ENCODE data around the gene GFRA1. TPM values are rescaled to one million over a fixed set of nuclear protein-coding genes. Genes with fewer than 3 reads are reported as not detected.

GFRA1 gene
- total and polyA plus RNA-seq, 2 donors (not counting 3 experiments of a cell fraction or from before 2014, with no cell fraction given) = 0.22 to 0.88 TPM

DNA sequence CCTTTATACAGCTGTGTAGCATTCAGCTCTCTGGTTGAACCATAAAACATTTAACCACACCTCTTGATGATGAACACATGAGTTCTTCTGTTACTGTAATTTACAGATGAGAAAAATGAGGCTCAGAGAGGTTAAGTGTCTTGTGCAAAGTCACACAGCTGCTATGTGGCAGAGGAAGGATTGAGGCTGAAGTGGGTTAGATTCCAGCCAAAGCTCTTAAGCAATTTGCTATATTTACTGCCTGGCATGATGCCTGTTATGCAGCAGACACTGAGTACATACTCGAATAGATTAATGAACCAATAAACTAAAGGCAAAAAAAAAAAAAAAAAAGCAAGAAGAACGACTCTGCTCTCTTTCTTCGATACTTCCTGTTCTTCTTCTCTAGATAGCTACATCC lies 35.7 kb downstream of the GFRA1 start:
- H3K4me3 ChIP-seq (replicated peaks in 1 of 3; ENCODE audit: insufficient read depth in 1 of 3, low read depth in 1 of 3, low read length in 3 of 3) = no peak overlapping the region
- no peak overlapping the region for H2AFZ ChIP-seq (ENCODE audit: low read depth, low read length)
- no peak overlapping the region for H3K9ac ChIP-seq (replicated peaks; ENCODE audit: extremely low read depth, insufficient read depth, low read length)
- BruUV-seq (replicated peaks) = no TSS peak
- no peaks in the 10 kb centered on the region for H3K9me1 ChIP-seq (replicated peaks; ENCODE audit: control insufficient read depth, extremely low read depth, insufficient read depth, low read length)
- DNase-seq (ENCODE audit: low read depth, low spot score) (no peak), FAIRE-seq (no peak)
- no peaks in the 10 kb centered on the region for H3K27me3 ChIP-seq (ENCODE audit: control insufficient read depth in 2 of 2, insufficient read depth in 2 of 2, low read length in 2 of 2)
- ChIA-PET CTCF (interaction anchor here (0.6 kb wide), 1 partner anchor 400 kb away, joined by 3 read pairs; no protein-coding TSS in a partner anchor), POLR2A (no interaction called here)
- no peaks in the 10 kb centered on the region for H4K20me1 ChIP-seq (replicated peaks; ENCODE audit: control insufficient read depth, extremely low read depth, insufficient read depth, low read length)
- H3K9me3 ChIP-seq (replicated peaks; ENCODE audit: control insufficient read depth, insufficient read depth, low read length) = no peaks in the 10 kb centered on the region
- intact Hi-C loops (cut with micrococcal nuclease) (no loop called here), dilution Hi-C loops (cut with MboI; ENCODE audit: extremely low pct_ligation_motif_present, low sequenced_read_pairs) (no loop called here)
- H3K36me3 ChIP-seq (ENCODE audit: control insufficient read depth in 2 of 2, extremely low read depth in 1 of 2, insufficient read depth in 2 of 2, low read length in 2 of 2) = no peaks in the 10 kb centered on the region
- no peak overlapping the region for H3K27ac ChIP-seq (ENCODE audit: insufficient read depth, low read depth, low read length)
- H3K4me2 ChIP-seq (ENCODE audit: insufficient read depth, low read length) = no peak overlapping the region
- no peaks in the 10 kb centered on the region for H3K4me1 ChIP-seq (ENCODE audit: control insufficient read depth, extremely low read depth, insufficient read depth, low read length)
- no peaks in the 10 kb centered on the region for H3K79me2 ChIP-seq (ENCODE audit: control insufficient read depth, insufficient read depth, low read length)
- TF ChIP-seq POLR2A (IDR thresholded peaks at IDR 0.05; ENCODE audit: low read depth, low read length) (no peak), MYC (IDR thresholded peaks at IDR 0.05; ENCODE audit: low read depth, low read length) (no peak), POLR2AphosphoS5 (IDR thresholded peaks at IDR 0.05; ENCODE audit: insufficient read depth, low read depth, low read length) (no peak), JUN (IDR thresholded peaks at IDR 0.05; ENCODE audit: borderline replicate concordance, insufficient read depth, insufficient read length, low read depth) (no peak), CTCF (IDR thresholded peaks at IDR 0.05; ENCODE audit: extremely low read depth in 1 of 2, insufficient read depth in 1 of 2, low read depth in 1 of 2, low read length in 2 of 2) (no peak), EZH2 (IDR thresholded peaks at IDR 0.05; ENCODE audit: borderline replicate concordance, low read depth, low read length, severe bottlenecking) (no peak)

DNA sequence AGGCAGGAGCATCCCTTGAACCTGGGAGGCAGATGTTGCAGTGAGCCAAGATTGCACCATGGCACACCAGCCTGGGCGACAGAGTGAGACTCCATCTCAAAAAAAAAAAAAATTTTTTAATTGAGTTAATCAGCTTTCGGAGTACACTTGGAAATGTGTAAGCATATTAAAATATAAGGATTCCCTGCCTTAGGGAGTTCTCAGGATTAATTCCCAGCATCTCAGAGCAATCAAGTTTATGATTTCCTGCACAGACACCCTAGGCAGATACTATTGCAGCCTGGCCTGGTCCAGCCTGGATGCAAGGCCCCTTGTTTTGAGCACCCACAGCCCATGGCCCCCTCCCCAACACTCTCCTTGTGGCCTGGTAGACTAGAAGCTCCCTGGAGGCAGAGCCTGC lies 39.8 kb downstream of the GFRA1 start:
- Histone ChIP-seq H2AFZ (ENCODE audit: low read depth, low read length) (no peak overlapping the region), H3K27ac (ENCODE audit: insufficient read depth, low read depth, low read length) (no peak overlapping the region), H3K9me3 (replicated peaks; ENCODE audit: control insufficient read depth, insufficient read depth, low read length) (no peaks in the 10 kb centered on the region), H3K36me3 (ENCODE audit: control insufficient read depth in 2 of 2, extremely low read depth in 1 of 2, insufficient read depth in 2 of 2, low read length in 2 of 2) (no peaks in the 10 kb centered on the region), H3K9me1 (replicated peaks; ENCODE audit: control insufficient read depth, extremely low read depth, insufficient read depth, low read length) (no peaks in the 10 kb centered on the region), H3K4me3 (replicated peaks in 1 of 3; ENCODE audit: insufficient read depth in 1 of 3, low read depth in 1 of 3, low read length in 3 of 3) (no peak overlapping the region), H3K4me2 (ENCODE audit: insufficient read depth, low read length) (no peak overlapping the region), H3K79me2 (ENCODE audit: control insufficient read depth, insufficient read depth, low read length) (no peaks in the 10 kb centered on the region), H4K20me1 (replicated peaks; ENCODE audit: control insufficient read depth, extremely low read depth, insufficient read depth, low read length) (no peaks in the 10 kb centered on the region), H3K9ac (replicated peaks; ENCODE audit: extremely low read depth, insufficient read depth, low read length) (no peak overlapping the region), H3K4me1 (ENCODE audit: control insufficient read depth, extremely low read depth, insufficient read depth, low read length) (no peaks in the 10 kb centered on the region), H3K27me3 (ENCODE audit: control insufficient read depth in 2 of 2, insufficient read depth in 2 of 2, low read length in 2 of 2) (no peaks in the 10 kb centered on the region)
- intact Hi-C loops (cut with micrococcal nuclease) (no loop called here), dilution Hi-C loops (cut with MboI; ENCODE audit: extremely low pct_ligation_motif_present, low sequenced_read_pairs) (no loop called here)
- CTCF ChIA-PET = no interaction called here
- no peak for TF ChIP-seq MAX (IDR thresholded peaks at IDR 0.05; ENCODE audit: insufficient read depth, insufficient read length)
- no peak for TF ChIP-seq POLR2AphosphoS5 (IDR thresholded peaks at IDR 0.05; ENCODE audit: insufficient read depth, low read depth, low read length)
- TF ChIP-seq EZH2 (IDR thresholded peaks at IDR 0.05; ENCODE audit: borderline replicate concordance, low read depth, low read length, severe bottlenecking) = no peak
- POLR2A ChIA-PET = no interaction called here
- DNase-seq (ENCODE audit: low read depth, low spot score) (no peak), FAIRE-seq (no peak)
- BruUV-seq (replicated peaks) = no TSS peak
